Subcutaneous adipose tissue (tissue), 4 donors: Measurements from ENCODE around the gene DUS1L. TPM values are rescaled to one million over a fixed set of nuclear protein-coding genes. Genes with fewer than 3 reads are reported as not detected.

Experiments
- total RNA-seq, 4 donors: library from RNA; depleted of rRNA; stranded (reverse); fragments of >200 nt; gene quantifications; one replicate each; pipeline ENCODE4 v1.1.0, GENCODE V29; 2016
- TF ChIP-seq, protein P1 (sequence below): fragments of 450-650 bp; IDR thresholded peaks from one replicate; pipeline ENCODE4 v1.5.1; 2016; ENCODE audit warnings: low read depth, mild to moderate bottlenecking, control low read depth, antibody characterized with exemption, moderate library complexity

Gene DUS1L
- total RNA-seq, result 100 to 1,000 TPM in 1 of 4 donors, 10 to 100 TPM in 3; 45.0 to 147 (median 52.3) TPM

DNA sequence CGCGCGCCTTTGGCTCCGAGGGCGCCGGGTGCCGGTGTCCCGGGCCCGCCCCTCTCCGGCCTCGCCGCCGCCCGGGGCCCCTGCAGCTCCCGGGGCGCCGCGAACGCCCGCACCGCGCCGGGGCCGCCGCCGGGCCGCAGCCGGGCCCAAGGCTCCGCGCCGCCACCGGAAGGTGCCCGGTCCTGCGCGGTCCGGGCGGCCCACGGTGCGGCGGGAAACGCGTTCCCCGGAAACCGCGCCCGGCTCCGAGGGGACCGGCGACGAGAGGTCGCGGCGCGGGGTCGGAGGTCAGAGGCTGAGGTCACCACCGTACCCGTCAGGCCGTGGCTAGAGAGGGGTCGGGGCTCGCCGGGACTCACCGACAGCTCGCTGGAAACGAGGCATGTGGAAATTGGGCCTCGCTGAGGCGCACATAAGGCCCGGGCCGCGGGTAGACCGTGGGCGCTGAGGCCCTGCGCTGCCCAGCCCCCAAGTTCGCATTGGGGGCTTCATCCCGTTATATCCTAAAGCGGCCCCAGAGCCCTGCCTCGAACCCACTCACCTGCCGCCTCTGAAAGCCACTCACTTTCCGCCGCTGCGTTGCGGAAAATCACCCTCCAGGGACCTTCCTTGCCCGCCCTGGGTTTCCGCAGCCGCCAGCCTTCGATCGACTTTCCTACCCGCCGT is at the start of gene DUS1L:
DUS1L (minus strand) TSS at position 167 of the 666 bp plus-strand sequence. CDS start 745 bp downstream, outside the sequence.
- TF ChIP-seq, protein P1, sequence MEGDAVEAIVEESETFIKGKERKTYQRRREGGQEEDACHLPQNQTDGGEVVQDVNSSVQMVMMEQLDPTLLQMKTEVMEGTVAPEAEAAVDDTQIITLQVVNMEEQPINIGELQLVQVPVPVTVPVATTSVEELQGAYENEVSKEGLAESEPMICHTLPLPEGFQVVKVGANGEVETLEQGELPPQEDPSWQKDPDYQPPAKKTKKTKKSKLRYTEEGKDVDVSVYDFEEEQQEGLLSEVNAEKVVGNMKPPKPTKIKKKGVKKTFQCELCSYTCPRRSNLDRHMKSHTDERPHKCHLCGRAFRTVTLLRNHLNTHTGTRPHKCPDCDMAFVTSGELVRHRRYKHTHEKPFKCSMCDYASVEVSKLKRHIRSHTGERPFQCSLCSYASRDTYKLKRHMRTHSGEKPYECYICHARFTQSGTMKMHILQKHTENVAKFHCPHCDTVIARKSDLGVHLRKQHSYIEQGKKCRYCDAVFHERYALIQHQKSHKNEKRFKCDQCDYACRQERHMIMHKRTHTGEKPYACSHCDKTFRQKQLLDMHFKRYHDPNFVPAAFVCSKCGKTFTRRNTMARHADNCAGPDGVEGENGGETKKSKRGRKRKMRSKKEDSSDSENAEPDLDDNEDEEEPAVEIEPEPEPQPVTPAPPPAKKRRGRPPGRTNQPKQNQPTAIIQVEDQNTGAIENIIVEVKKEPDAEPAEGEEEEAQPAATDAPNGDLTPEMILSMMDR, result no peak

DNA sequence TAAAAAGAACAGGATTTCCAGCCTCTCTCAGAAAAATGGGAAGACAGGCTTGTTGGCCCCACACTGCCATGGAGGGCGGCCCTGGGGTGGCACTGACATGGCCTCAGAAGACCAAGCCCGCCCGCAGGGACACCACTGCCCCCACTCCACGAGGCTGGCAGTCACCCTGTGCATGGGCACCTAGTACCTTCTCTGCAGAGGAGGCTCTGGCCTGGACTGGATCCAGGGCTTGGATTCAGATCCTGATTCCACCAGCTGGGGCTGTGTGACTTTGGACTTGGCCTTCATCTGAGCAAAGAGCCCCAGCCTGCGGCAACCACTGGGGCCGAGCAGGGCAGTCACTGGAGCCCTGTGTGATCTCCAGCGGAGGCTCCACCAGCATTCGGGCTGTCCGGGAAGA is 49.3 kb upstream of the DUS1L start:
- TF ChIP-seq, protein P1, result no peak

DNA sequence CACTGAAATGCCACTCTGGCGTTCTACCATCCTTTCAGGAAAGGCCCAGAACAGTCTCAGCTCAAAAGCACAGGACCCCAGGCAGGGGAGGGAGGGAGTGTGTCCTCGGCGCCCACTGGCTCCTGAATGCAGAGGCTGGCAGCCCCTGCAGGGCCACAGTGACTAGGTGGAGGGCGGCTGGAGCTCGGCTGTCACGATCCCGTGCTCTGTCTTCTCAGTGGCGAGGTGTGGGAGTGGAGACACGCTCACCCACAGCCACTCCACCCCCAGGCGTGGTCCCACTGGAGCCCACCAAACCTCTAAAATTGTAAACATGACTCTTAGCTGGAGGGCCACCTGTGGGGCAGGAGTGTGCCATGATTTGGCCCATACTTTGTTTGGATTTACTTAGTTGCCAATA is 48.8 kb upstream of the DUS1L start:
- TF ChIP-seq, protein P1, result no peak

DNA sequence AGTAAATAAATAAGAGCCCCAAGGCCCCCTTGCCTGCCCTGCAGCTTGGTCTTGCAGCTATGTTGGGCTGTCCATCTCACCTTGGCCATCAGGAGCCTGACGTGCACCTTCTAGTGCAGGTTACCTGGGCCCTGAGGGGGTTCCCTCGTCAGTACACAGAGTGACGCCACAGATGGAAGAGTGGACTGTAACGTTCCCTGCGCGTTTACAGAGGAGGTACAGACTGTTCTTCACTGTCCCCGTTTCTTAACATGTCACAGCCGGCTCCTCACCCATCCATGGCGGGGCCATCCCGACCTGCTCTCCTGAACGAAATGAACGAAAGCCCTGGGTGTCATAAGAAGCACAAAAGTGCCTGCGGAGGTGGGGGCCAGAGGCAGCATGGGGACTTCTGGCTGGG is 48.3 kb upstream of the DUS1L start:
- TF ChIP-seq, protein P1, result no peak

DNA sequence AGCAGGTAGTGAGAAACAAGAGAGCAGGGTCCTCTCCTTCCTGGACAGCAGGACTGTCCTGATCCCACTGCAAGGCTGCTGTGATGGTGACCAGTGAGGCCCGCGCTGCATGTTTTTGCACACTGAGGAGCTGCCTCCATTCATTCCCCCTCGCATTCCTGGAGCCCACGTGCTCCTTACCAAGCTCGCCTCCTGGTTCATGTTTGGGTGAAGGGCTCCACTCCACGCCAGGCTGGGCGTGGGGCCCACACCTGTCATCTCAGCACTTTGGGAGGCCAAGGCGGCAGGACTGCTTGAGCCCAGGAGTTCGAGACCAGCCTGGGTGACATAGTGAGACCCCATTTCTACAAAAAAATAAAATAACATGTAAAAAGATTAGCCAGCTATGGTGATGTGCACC is 47.8 kb upstream of the DUS1L start:
- TF ChIP-seq, protein P1, result no peak

DNA sequence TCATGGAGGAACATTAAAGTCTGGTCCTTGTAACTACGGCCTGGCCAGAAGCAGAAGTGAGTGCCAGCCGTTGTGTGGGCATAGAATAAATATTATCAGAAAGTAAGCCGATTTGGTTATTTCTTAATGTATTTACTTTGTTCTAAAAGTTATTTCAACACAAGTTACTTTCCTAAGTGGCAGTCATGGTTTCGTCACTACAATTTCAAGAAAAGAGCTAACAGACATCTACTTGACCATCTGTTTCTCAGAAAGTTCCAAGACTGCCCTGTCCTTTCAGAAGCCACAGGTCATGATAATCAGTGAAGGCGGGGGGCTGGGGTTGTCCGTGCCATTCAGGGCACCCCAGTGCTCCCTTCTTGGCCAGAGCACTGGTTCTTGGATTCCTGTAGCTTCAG is 47.3 kb upstream of the DUS1L start:
- TF ChIP-seq, protein P1, result no peak

DNA sequence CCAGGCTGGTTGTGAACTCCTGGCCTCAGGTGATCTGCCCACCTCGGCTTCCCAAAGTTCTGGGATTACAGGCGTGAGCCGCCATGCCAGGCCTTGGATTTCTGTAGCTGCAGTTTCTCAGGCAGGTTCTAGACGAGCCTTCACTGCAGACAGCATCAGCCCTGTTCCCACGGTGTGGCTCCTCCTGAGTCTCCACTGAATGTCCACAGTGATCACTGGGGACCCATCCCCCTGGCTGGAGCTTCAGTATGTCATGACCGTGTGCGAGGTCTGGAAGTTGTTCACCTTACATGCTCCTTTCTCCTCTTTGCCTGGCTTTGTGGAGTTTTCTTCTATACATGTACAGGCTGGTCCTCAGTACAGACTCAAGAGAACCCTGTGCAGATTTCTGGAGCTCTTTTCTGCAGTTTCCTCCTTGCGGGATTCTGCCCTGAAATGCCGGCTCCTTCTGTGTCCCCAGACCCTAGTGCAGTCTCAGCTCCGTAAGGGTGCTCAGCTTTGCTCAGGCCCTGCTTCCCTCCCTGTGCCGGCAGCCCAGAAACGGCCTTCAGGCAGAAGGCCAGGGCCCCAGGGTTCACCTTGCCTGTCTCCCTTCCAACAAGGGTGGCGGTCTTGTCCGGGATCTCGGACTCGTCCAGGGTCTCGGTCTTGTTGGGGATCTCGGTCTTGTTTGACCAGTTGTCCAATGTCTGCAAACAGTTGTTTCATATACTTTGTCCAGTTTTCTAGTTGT is 46.7 kb upstream of the DUS1L start:
- TF ChIP-seq, protein P1, result no peak
